ENCODE measurements around the gene TUBB2A. TPM values are rescaled to one million over a fixed set of nuclear protein-coding genes. Genes with fewer than 3 reads are reported as not detected.
A peak's percentile ranks its signal among the peaks of the same experiment; 100 is the strongest.

The TUBB2A gene
- total and polyA plus RNA-seq, 10 of the 15 experiments (the other 5 are each of a cell fraction or from before 2014, with no cell fraction given) = 2.2 to 49.5 (median 31.3) TPM

- TF ChIP-seq CTCF (IDR thresholded peaks at IDR 0.05 in 2 of 3, conservative IDR thresholded peaks at IDR 0.05 in 1 of 3; ENCODE audit: control insufficient read depth in 2 of 3, extremely low read depth in 1 of 3, insufficient read depth in 1 of 3, low read depth in 3 of 3, low read length in 3 of 3) (peak in 2 of 3 experiments; percentile 27 to 48; a peak in 5 of 6 replicates), JUND (IDR thresholded peaks at IDR 0.05; ENCODE audit: low read depth, low read length) (peak; percentile 39; the same call in 1 of the 2 replicates), CEBPB (IDR thresholded peaks at IDR 0.05; ENCODE audit: borderline replicate concordance in 1 of 2, low read depth in 2 of 2, low read length in 2 of 2) (no peak), SREBF2 (IDR thresholded peaks at IDR 0.05; ENCODE audit: low read length) (no peak), DPF2 (IDR thresholded peaks at IDR 0.05) (peak; percentile 88), NFYB (IDR thresholded peaks at IDR 0.05; ENCODE audit: insufficient read depth, low read depth, low read length) (no peak), ZNF384 (IDR thresholded peaks at IDR 0.05; ENCODE audit: borderline replicate concordance, low read depth, low read length) (no peak), EGR1 (IDR thresholded peaks at IDR 0.05; ENCODE audit: borderline replicate concordance in 1 of 2, low read depth in 2 of 2, low read length in 2 of 2) (peak in 1 of 2 experiments; percentile 99; a peak in 2 of 3 replicates), ZNF687 (IDR thresholded peaks at IDR 0.05) (0 out of 2 replicates have a peak, but pooled peaks have one; percentile 61), ATF7 (IDR thresholded peaks at IDR 0.05; ENCODE audit: low read depth) (peak; percentile 30; the same call in 1 of the 2 replicates), HSF1 (IDR thresholded peaks at IDR 0.05; ENCODE audit: low read depth, low read length) (no peak), IKZF1 (conservative IDR thresholded peaks at IDR 0.05) (peak; percentile 68), CREB1 (IDR thresholded peaks at IDR 0.05; ENCODE audit: low read depth) (peak; percentile 85), HDAC6 (IDR thresholded peaks at IDR 0.05; ENCODE audit: unreplicated experiment) (no peak), ZBTB33 (IDR thresholded peaks at IDR 0.05) (no peak), NR2C1 (IDR thresholded peaks at IDR 0.05) (peak; percentile 10; the same call in 1 of the 2 replicates), CBX3 (IDR thresholded peaks at IDR 0.05; ENCODE audit: borderline replicate concordance, low read depth) (no peak), NRF1 (conservative IDR thresholded peaks at IDR 0.05; ENCODE audit: low read depth, low read length) (no peak), CREM (IDR thresholded peaks at IDR 0.05; ENCODE audit: low read depth) (peak; percentile 82)
Observed at GRCh38 chr6:3157131-3157933, at the start of gene TUBB2A (continued).

Data from GM12878 (cell line).